GM10847 (cell line): ENCODE measurements around the gene RFFL.

Source experiments
- POLR2A ChIP-seq: IDR thresholded peaks from 2 replicates; pipeline ENCODE4 v1.6.1; 2011; ENCODE audit not compliant: insufficient read length; ENCODE audit errors: extremely low read depth

The RFFL gene

DNA sequence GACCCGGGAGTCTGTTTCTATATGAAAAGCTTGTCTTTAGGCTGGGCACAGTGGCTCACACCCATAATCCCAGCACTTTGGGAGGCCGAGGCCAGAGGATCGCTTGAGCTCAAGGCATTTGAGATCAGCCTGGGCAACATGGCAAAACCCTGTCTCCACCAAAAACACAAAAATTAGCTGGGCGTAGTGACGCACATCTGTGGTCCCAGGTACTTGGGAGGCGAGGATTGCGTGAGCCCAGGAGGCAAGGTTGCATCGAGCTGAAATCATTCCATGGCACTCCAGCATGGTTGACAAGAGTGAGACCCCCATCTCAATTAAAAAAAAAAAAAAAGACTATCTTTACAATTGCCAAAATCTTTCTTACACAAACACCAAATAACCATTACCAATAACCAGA lies 22.7 kb upstream of the RFFL start:
- no peak for TF ChIP-seq POLR2A

DNA sequence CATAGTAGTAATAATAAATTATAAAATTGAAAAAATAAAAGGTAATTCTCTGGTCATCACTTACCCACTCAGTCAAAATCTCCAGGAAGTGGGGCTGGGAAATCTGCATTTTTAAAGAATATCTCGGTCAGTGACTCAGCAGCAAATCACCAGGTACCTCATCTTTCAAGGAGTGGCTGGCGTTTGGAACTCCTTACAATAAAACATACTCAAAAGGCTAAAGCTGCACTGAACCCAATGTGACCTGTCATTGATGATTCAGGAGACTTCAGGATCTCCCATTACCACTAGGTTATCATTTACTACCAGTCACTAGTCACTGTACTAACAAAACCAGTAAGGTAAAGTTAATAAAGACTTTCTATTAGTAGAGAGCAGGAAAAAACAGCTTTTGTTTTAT lies 21.5 kb upstream of the RFFL start:
- no peak for TF ChIP-seq POLR2A

DNA sequence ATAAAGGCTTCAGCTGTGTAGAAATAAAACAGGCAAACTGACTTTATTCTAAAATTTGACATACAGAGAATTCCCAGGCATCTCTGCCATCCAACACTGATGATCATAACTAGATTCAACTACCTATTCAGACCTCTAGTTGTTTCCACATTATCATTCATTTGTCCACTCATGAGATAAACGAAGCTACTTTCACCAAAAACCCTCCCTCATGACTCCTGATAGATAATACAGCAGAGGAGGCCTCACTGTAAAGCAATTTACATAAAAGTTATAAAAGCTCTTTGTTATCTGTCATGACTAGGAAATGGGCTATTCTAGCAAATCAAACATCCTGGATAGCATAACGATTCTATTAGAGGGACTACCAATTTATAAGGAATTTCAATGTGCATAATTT lies 19.6 kb upstream of the RFFL start:
- TF ChIP-seq POLR2A: no peak

DNA sequence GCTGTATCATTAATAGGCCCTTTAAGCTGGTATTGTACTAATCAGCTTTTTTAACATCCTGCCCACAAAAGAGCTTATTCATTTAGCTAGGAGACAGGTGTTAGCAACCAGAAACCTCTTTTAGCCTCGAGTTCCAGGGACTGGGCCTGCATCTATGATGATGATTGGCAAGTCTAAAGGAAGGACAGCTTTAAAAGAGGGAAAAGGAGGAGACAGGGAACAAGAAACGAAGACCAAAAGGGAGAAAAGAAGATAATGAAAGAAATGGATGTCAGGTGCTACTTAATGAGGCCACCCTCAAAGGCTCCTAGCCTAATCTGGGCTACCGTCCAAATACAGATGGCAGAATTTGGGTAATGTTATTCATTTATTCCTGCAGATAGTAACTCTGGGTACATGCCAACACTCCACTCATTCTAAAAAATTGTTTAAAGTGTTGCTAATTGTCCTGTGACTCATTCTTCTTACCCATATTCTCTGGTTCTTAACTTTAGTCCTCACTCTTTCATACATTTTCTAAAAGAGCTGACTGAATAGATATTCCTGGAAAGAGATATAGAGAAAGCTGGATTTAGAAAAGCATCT lies 18.7 kb upstream of the RFFL start:
- TF ChIP-seq POLR2A: no peak

DNA sequence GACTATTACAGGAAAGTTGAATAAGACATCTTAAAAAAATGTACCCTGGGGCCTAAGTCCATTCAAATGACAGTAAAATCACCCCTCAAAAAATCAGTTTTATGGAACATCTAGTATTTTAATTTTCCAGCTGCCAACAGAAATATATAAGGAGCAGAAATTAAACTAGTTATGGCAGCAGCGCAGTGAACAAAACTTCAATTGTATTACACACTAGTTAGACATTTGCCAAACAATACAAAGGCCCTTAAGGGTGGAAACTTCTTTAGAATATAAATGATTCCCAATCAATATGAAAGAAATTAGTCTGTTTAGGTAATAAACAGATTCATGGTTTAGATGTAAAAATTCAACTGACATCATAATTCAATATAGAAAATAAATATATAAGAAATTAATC lies 18.1 kb upstream of the RFFL start:
- no peak for TF ChIP-seq POLR2A

DNA sequence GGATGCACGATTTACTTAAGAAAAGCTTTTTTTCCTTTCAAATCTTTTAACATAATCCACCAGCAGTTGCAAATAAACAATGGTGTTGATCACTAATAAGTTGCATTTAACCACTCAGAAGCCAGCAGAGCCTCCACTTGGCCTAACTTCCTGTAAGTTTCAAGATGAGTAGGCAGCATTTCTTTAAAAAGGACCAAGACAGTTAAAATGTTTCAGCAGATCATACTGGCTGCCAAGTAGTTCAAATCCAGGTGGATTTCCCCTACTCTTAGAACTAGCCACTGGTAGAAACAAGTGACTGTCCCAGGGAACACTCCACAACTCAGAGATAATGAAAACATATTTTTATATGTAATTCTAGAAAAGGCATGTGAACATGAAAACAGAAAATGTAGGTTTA lies 17.0 kb upstream of the RFFL start:
- TF ChIP-seq POLR2A: no peak

DNA sequence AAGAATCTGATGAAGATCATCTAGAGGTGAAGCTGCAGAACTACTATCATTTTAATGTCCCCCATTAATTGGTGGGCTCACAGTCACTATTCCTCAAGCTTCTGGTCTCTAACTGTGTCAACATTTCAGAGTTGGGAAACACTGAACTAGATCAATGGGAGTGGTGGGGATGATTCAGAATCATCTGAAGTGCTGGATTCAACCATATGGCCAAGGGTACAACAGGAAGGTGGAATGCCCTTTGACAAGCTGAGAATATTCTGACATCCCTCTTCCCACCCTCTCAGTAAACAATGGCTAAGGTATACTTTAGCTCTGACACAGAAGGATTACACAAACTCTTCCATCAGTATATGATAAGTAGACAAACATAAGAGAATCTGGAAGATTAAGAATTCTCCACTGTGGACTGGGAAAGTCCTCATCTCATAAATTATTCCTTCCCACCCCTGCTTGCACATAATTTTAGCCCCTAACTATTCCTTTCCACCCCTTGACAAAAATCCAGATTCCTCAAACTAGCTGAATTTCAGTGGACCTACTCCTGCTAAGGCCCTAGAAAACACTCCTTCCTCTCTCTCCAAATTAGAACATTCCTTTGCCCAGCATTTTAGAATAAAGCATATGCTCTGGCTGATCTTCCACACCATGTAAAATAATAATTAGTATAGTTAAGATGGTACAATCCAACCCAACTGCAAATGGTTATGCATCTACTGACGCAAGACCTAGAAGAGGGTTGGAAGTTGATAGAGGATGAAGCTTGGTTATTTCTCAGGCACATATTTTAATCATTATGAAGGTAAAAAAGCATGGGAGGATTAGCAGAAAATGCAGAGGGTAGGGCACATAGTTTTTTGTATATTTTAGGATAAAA lies 16.3 kb upstream of the RFFL start:
- TF ChIP-seq POLR2A: no peak

DNA sequence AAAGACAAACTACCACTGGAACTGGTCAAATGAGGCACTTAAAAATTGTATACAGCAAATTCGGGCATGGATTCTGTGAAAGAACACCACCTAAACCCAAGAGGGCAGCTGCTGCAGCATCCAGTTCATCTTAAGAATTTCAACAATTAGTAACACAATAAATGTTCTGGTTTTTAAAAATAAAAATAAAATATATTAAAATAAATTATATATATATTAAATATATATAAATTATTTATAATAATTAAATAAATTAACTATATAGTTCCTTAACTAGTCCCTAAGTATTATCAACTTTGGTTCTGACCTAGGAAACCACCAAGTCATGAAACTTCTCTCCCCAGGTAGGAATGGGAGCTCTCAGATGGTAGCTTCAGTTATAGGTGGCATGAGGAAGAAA lies 13.4 kb upstream of the RFFL start:
- TF ChIP-seq POLR2A: no peak

DNA sequence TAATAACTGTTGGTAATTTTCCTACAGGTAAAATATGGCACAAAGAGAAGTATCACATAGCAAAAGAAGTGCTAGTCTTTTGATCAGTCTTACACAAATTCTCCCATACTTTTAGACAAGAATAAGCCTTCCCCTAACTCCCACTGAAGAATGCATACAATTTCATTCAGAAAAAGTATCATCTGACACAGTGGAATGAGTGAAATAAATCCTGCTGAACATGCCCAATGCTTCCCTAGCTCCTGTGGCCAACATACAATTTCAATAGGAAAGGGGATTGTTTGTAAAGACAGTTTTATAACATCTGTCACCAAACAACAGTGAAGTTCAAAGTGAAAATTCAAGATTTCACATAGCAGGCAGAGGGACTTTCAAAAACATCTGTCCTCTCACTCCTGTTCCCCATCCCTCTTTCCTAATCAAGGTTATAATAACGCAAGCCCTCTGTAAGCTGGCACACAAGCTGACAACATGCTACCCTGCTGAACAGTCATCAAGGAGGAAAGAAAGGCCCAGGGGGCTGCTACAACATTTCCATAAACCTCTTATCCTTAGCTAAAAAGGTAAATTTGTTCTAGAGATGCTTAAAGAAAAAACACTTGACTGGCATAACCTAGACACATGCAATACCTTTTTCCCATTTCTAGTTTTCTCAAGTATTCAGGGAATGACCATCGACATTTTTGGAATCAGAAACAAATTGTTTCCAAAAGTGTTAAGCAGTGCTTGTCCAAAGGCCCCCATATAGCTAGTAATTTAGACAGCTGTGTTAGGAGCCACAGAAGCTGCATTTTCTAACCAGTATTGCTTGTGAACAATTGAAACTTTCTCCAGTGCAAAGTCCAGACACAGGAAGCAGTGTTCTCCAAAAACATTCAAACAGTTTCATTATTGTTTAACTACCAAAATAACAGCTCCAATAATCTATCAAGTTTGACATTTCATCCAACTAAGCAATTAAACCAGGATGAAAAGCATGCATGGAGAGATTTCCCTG lies 11.5 kb upstream of the RFFL start:
- TF ChIP-seq POLR2A: no peak

DNA sequence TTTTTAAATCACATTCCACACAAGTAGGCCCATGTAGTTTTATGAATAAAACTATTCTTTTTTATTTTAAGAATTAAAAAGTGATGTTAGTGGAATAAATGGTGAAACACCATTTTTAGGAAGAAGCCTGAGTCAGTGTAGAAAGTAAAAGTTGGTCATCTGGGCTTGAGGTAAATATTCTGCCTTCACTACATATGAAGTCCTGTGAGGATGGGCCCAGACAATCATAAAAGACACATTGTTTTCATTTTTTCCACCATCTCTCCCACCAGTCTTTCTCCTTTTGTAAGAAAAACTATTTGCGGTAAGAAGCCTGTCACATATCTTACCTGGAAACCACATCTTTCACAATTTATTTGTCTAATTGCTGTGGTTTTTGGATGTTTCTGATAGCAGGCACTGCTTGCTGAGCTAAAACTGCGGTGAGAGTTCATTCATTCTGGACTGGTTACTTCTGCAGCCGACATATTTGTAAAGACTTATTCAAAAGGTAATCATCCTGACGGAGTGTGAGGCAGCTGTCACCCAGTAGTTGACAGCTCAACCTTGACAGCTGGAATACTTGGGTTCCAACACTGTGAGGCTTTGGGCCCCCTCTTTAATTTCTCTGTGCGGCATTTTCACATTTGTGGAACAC lies 10.6 kb upstream of the RFFL start:
- no peak for TF ChIP-seq POLR2A

DNA sequence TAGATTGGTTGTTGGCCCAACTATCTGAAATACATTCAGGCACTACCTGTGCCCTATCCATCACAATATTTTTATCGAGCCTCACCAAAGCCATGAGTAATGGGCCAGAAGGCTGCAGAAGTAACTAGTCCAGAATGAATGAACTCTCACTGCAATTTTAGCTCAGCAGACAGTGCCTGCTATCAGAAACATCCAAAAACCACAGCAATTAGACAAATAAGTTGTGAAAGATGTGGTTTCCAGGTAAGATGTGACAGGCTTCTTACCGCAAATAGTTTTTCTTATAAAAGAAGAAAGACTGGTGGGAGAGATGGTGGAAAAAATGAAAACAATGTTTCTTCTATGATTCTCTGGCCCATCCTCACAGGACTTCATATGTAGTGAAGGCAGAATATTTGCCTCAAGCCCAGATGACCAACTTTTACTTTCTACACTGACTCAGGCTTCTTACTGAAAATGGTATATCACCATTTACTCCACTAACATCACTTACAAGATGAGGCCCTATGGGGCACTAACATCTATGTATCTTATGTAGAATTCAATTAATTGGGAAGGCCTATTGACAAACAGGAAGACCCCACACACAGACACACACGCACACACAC lies 9.8 kb upstream of the RFFL start:
- TF ChIP-seq POLR2A: no peak

DNA sequence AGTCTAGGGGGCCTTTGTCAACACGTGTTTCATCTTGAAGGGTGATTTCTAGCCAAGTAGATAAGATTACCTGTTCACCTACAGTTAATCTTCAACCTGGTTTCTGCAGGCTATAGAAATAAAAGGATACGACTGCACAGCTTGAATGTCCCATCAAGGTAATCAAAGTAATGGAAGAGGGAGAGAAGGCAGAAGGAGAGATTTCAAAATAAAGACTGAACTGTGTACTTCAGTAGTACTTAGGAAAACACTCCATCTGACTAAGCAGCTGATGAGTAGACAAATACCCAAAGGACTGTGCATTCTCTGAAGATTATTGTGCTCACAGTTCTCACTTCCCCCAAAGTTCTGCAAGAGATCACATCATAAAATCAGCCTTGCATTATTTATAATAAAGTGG lies 5.8 kb upstream of the RFFL start:
- no peak for TF ChIP-seq POLR2A

DNA sequence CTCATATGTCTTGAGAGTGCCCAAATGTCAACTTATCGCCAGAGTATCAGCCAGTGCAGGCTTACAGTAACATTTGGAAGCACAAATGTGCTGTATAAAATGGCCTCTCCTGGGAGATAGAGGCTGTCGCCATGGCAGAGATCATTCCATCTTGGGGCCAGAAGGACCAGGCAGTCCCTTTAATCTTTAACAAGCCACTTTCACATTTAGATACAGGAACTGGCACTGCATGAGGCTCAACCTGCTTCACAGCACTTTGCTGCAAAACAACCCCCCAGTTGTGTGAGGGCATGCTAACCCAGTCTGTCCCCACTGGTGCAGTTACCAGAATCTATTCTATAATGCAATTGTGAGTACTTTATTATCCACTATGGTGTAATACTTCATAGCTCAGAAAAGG lies 4.7 kb upstream of the RFFL start:
- TF ChIP-seq POLR2A: no peak

DNA sequence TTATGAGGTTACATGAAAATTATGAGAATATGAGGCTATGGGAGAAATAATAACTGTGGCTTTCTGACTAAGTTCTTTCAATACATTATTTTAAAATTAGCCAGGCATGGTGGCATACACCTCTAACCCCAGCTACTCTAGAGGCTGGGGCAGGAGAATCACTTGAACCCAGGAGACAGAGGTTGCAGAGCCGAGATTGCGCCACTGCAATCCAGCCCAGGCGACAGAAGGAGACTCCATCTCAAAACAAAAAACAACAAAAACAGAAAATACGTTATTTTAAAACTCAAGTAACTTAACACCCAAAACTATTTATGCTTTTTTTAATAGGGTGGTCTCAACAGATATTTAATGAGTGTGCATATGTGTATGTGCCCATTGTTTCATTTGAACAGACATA lies 2.4 kb upstream of the RFFL start:
- TF ChIP-seq POLR2A: no peak

DNA sequence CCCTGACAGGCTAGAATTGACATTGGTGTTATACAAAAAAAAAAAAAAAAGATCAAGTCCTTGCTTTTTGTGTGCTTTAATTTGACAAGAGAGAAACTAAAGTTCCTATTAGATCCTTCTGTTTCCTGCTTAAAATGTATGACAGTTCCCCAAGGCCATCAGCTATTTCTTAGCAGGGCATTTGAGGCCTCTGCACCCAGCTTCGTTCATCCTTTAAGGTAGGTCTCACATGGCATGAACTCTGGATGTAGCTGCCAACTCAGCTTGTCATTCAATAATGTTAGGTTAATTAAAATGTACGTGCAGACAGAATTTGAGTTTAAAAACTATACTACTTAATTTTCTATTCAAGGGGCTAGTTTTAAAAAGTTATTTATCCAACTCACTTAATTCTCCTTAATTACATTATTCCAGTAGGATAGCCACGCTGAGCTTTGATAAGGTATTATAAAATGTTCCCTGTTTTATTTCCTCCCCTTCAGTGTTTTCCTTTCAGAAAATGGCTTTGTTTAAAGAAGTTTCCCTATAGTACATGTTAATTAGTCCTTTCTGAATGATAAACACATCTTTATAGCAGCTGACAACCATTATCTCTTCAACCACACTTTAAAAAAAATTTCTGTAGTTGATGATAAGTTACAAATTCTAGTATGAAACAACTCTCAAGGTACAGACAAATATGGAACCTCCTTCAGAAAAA lies 1.2 kb upstream of the RFFL start:
- TF ChIP-seq POLR2A: no peak

DNA sequence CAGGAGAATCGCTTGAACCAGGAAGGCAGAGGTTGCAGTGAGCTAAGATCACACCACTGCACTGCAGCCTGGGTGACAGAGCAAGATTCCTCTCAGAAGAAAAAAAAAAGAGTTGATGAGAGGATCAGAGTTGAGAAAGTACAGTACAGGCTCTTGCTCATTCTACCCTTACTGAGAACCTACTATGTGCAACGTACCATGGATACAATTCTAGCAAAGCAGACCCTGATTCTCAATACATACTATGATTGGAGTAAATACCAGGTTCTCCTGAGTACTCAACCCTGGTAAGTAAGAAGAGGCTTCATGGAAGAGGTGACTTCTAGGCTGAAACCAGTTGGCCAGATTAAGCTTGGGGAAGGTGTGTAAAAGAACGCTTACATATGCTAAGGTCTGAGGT lies 1.2 kb downstream of the RFFL start:
- no peak for TF ChIP-seq POLR2A
